GM18505 (cell line): ENCODE measurements around the gene RND1.
A peak's percentile ranks its signal among the peaks of the same experiment; 100 is the strongest.
"Not testable (repeated sequence)": the region's sequence is repeated elsewhere in the genome, so short reads cannot be mapped to it uniquely, and the experiment has no call there.

Experiments used
- ATAC-seq: cut with Tn5 transposase; IDR thresholded peaks from one replicate; pipeline ENCODE4 v1.9.1; 2021; ENCODE audit not compliant: unreplicated experiment
- POLR2A ChIP-seq: IDR thresholded peaks from 4 replicates; pipeline ENCODE4 v1.6.1; 2011; ENCODE audit warnings: borderline replicate concordance; ENCODE audit not compliant: insufficient read depth, insufficient read length; ENCODE audit errors: extremely low read depth

RND1 gene

DNA sequence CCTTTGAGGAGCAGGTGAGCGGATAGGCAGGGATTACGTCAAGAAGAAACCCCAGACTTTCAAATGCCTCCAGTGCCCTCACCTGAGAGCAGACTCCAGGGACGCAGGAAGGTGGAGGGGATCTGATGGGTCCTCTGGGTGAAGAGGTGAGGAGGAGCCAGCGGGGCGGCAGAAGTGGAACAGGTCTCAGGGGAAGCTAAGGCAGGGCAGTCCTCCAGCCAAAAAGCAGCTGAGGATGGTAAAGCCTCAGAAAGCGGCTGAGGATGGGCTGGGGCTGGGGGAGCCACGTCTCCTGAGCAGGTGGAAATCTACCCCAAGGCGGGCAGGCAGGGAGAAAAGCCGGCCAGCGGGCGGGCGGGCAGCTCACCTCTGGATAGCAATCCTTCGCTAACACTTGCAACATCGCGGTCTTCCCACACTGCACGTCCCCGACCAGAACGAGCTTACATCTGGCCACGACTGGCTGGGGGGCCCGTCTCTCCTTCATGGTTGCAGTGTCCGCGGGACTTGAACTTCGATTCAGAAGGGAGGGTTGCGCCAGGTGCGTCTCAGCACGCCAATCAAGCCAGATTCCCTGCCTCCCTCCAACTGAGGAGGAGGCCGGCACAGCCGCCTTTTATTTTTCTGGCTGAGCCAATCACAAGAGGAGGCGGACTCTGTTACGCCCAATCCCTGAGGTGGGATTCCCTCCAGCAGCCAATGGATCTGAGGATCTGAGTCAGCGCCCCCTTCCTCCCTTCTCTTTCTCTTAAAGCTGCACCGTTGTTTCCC lies at the start of gene RND1:
TSS of gene RND1 (minus strand) at position 590 of the 771 bp plus-strand sequence. CDS start at position 487, 103 bp downstream.
- TF ChIP-seq POLR2A, result peak; percentile 99
- ATAC-seq, result peak; percentile 84

DNA sequence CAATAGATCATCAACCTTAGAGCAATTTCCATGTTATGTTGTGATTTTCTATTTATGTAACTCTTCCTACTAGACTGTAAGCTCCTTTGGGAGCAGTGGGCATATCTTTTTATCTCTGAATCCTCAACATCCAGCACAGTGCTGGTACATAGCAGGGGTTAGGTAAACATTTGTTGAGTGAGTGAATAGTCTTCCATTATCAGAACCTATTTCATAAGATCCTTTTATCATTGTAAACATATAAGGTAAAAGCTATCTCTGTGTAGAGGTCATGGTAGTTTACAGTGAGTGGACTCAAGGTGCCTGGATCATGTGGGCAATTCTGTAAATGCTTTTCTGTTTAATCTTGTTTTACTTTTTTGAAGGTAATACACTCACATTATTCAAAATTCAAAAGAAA lies 44.5 kb upstream of the RND1 start:
- TF ChIP-seq POLR2A, result no peak
- ATAC-seq, result no peak

DNA sequence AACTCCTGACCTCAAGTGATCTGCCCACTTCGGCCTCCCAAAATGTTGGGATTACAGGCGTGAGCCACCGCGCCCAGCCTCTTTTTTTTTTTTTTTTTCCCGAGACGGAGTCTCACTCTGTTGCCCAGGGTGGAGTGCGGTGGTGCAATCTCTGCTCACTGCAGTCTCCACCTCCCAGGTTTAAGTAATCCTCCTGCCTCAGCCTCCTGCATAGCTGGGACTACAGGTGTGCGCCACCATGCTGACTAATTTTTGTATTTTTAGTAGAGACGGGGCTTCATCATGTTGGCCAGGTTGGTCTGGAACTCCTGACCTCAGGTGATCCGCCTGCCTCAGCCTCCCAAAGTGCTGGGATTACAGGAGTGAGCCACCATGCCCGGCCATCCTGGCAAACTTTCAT lies 44.0 kb upstream of the RND1 start:
- not testable (repeated sequence) for ATAC-seq

DNA sequence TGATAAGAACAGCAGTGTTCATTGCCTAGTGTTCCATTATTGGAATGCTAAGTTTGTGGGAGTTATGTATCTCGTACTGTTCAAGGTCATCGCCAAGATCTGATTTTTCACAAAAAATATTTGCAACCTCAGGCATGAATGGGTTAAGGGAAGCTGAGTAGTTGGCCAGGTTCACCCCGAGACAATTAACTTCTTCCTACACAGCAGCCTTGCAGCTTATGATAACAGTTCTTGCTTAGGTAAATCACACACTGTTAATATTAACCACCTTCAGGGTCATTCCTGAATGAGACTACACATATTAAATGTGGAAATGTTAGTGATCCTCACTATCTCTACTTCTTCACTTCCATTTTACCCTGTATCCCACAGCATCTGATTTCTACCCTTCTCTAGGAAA lies 41.6 kb upstream of the RND1 start:
- ATAC-seq, result no peak
- TF ChIP-seq POLR2A, result no peak

DNA sequence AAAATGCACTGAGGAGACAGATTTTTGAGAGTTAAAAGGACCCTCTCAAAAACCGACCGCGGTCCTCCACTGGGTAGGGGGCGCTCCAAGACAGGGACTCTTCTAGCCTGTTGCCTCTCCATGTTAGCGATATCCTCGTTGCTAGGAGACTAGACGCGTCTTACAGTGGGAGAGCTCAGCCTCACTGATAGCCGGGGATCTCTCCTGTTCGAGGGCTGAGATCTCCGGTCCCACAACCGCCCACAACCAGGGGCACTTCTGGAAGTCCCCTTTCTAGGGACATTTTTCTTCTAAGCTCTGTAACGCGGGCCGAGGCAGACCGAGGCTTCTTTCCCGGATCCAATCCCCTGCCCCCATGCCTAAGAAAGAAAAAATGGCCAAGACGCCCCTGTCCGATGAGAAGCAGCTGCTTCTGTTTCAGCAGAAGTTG lies 38.3 kb upstream of the RND1 start:
- TF ChIP-seq POLR2A, result no peak
- peak; percentile 61 for ATAC-seq

DNA sequence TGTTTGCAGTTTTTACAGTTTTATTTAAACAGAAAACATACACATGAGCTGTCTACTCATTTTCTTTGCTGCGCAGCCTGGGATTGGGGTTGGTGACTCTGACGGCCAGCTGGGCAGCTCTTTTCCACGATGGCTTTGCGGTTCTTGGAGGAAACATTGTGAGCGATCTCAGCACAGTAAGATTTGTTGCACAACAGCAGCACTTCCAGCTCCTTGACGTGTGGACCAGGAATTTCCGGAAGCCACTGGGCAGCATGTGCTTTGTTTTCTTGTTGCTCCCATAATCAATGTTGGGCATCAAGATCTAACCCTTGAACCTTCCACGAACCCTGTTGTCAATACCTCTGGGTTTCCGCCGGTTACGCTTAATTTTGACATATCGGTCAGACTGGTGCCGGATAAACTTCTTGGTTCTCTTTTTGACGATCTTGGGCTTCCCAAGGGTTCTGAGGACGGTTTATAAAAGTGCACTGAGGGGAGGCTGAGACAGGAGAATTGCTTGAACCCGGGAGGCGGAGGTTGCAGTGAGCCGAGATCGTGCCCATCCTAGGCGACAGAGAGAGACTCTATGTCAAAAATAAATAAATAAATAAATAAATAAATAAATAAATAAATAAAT lies 37.8 kb upstream of the RND1 start:
- no peak for TF ChIP-seq POLR2A
- no peak for ATAC-seq

DNA sequence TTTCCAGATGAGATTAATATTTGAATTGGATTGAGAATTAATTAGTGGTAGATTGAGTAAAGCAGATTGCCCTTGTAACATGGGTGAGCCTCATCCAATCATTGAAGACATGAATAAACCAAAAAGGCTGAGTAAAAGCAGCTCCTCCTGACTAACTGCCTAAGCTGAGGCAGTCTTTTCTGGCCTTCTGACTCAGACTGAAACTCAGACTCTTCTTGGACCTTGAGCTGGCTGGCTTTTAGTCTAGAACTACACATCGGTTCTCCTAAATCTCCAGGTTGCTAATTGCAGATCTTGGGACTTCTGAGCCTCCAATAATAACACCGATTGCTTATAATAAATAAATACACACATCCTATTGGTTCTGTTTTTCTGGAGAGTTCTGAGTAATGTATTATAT lies 35.6 kb upstream of the RND1 start:
- ATAC-seq, result no peak
- TF ChIP-seq POLR2A, result no peak

DNA sequence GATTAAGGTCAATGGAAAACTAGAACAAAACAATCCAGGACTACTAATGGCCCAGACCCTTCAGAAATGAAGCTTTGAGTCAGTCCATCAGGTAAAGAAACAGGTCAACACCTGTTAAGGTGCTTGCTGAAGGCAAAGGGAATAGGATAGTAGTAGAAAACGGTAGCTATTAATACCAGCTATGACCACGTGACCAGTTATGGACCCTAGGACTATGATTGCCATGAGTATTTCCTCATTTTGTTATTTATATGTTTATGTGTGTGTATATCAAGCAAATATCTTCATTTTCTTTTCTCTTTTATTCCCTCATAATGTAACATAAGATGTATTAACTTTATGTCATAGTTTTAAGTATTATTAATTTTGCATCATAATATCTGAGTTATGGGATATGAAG lies 34.0 kb upstream of the RND1 start:
- no peak for ATAC-seq
- no peak for TF ChIP-seq POLR2A

DNA sequence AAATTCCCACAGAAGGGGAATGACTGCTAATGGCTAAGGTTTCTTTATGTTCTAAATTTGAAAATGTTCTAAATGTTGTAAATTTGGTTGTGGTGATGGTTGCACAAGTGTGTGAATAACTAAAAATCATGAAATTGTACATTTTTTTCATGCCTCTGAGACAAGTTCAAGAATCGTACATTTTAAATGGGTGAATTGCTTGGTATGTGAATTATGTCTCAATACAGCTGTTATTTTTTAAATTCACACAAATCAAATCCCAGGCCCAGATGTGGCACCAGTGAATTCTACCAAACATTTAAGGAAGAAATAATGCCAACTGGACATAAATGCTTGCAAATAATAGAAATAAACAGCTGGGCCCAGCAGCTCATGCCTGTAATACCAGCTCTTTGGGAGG lies 28.6 kb upstream of the RND1 start:
- TF ChIP-seq POLR2A, result no peak
- ATAC-seq, result no peak

DNA sequence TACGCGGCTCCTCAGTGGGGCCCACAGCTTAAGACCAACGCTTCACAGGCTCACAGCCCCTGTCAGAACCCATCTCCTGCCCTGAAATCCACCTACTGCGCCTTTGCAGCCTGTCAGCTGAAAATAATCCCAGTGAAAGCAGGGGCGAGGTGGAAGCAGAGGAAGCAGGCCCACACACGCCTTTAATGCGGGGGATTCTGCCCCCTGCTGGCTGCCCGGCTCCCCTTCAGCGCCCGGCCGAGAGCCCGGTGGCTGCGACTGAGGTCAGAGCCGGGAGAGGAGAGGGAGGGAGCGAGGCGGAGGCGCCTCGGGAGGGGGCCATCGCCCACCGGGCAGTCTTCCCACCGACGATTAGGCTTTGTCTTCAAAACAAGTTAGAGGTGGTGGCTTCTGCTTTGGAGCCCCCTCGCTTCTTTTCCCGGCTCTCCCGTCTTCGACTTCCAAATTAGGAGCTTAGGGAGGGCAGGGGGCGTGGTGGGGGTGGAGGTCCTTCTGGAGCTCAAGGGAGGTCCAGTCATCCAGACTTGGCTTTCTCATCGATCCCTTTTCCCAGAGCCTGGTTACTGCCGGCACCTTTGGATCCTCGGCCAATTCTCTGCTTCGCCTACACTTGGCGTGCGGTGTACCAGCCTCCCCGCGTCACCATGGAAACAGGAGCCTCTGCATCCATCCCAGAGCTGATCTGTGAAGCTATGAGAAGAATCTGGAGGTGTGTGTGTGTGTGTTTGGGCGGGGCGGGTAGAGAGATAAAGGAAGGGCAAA lies 25.2 kb upstream of the RND1 start:
- no peak for ATAC-seq
- TF ChIP-seq POLR2A, result no peak

DNA sequence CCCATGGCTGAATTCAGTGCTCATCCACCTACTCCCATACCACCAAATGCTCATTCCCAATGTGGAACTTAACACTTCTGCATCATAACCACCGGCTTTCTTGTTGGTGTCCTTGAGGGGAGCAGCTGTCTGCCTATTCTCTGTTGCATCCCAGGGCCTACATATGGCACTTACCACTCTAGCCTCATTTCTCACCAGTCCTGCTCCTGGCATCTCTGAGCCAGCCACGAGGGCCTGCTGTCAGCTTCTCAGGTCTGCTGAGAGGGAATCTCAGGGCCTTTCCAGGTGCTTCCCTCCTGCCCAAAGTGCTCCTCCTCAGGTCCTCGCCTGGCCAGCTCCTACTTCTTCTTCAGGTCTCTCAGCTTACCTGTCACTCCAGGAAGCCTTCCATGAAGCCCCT lies 24.0 kb upstream of the RND1 start:
- no peak for ATAC-seq

DNA sequence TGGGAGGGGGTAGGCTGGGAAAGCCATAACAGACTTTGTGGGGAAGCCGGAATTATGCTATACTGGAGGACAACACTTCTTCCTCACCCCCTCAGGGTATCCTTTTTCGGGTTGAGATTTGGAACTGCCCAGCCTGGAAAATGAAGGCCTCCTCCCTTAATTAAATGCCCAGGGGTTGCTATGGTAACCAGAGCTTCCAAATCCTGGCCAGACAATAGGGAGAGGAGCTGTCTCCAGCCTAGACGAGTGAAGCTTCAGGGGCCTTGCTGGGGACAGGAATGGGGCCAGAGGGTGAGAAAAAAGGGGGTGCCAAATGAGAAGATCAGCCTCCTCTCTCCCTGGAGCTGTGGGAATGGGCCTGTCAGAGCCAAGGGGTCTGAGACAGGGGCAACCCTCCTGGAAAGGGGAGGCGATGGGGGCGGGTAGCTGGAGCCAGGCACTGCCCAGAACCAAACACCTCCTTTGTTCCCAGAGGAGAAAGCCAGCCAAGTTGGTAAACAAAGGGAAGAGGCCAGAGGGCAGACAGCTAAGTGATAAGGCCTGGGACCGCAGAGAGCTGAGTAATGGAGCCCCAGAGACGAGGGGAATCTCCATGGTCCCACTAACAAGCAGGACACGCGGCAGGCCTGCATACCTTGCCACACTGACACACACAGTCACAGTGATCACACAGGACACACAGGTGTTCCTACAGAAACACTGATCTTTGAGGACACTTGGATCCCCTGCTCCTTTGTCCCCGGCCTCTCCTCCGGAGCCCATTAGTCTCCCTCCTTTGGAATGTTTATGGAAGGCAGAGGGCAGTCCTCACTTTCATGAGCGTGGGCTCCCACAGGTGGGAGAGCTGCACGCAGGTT lies 17.9 kb upstream of the RND1 start:
- ATAC-seq, result no peak
- TF ChIP-seq POLR2A, result no peak

More for the DNA sequence above, 24.0 kb upstream of the RND1 start:
- TF ChIP-seq POLR2A, result no peak

DNA sequence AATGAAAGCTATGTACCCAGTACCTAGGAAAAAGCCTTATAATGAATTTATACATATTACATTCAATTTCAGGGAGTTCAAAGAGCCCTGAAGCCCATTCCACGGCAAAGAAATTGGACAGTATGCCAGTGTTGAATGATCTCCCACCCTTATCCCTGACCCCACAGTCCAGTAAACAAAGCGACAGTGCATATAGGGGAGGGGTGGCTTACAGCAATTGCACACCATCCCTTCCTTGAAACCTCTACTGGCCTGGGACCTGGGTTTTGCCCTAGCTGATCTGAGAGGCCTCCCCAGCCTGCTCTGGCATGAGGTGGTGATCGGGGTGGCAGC lies 17.3 kb upstream of the RND1 start:
- TF ChIP-seq POLR2A, result no peak
- ATAC-seq, result no peak
